Trophoblast cell (in vitro differentiated cells and primary cell): ENCODE data around the gene CLEC3B.

Source experiments
- DNase-seq, 2 donors: peaks; one replicate each; pipeline ENCODE4 v3.0.0-alpha.2; 2016
- H2AFZ ChIP-seq: 2 replicates; pipeline ENCODE4 v1.6.1; 2013; ENCODE audit warnings: low read length, moderate library complexity, mild to moderate bottlenecking; ENCODE audit not compliant: insufficient read depth, poor library complexity
- H2AK5ac ChIP-seq: 2 replicates; pipeline ENCODE4 v1.6.1; 2013; ENCODE audit warnings: mild to moderate bottlenecking, low read length
- H2BK120ac ChIP-seq: 2 replicates; pipeline ENCODE4 v1.6.1; 2013; ENCODE audit warnings: low read length, mild to moderate bottlenecking, moderate library complexity; ENCODE audit not compliant: insufficient read depth, poor library complexity
- H2BK12ac ChIP-seq: 2 replicates; pipeline ENCODE4 v1.6.1; 2013; ENCODE audit warnings: mild to moderate bottlenecking, low read length, moderate library complexity
- H2BK5ac ChIP-seq: 2 replicates; pipeline ENCODE4 v1.6.1; 2013; ENCODE audit warnings: low read length, low read depth, moderate library complexity, mild to moderate bottlenecking; ENCODE audit not compliant: poor library complexity
- H3K14ac ChIP-seq: 2 replicates; pipeline ENCODE4 v1.6.1; 2013; ENCODE audit warnings: mild to moderate bottlenecking, low read length
- H3K18ac ChIP-seq: 2 replicates; pipeline ENCODE4 v1.6.1; 2013; ENCODE audit warnings: mild to moderate bottlenecking, low read length
- H3K23ac ChIP-seq: 2 replicates; pipeline ENCODE4 v1.6.1; 2013; ENCODE audit warnings: low read length
- H3K27ac ChIP-seq: 2 replicates; pipeline ENCODE4 v1.5.1; 2013; ENCODE audit warnings: low read depth, mild to moderate bottlenecking, inconsistent platforms, low read length, moderate library complexity
- H3K27me3 ChIP-seq: 2 replicates; pipeline ENCODE4 v1.6.1; 2013; ENCODE audit warnings: inconsistent platforms, mild to moderate bottlenecking, low read length, moderate library complexity; ENCODE audit not compliant: insufficient read depth
- H3K36me3 ChIP-seq, 2 experiments: 1 replicate in 1 of 2; 2 replicates in 1 of 2; pipeline ENCODE4 v1.6.1; 2013; ENCODE audit warnings: low read length in 2 of 2, mild to moderate bottlenecking in 2 of 2, moderate library complexity in 1 of 2; ENCODE audit not compliant: insufficient read depth in 2 of 2, control insufficient read depth in 1 of 2
- H3K4ac ChIP-seq: 2 replicates; pipeline ENCODE4 v1.6.1; 2013; ENCODE audit warnings: low read depth, mild to moderate bottlenecking, low read length, moderate library complexity
- H3K4me1 ChIP-seq, 2 experiments: 1 replicate in 1 of 2; 2 replicates in 1 of 2; pipeline ENCODE4 v1.6.1; 2013; ENCODE audit warnings: low read length in 2 of 2, mild to moderate bottlenecking in 2 of 2, moderate library complexity in 1 of 2; ENCODE audit not compliant: insufficient read depth in 2 of 2, control insufficient read depth in 1 of 2
- H3K4me2 ChIP-seq: 2 replicates; pipeline ENCODE4 v1.6.1; 2013; ENCODE audit warnings: inconsistent platforms, mild to moderate bottlenecking, low read length, moderate library complexity
- H3K4me3 ChIP-seq: 2 replicates; pipeline ENCODE4 v1.5.1; 2013; ENCODE audit warnings: mild to moderate bottlenecking, low read depth, low read length, inconsistent platforms
- H3K79me1 ChIP-seq: one replicate; pipeline ENCODE4 v1.6.1; 2013; ENCODE audit warnings: low read length
- H3K79me2 ChIP-seq: 2 replicates; pipeline ENCODE4 v1.6.1; 2013; ENCODE audit warnings: low read length, mild to moderate bottlenecking; ENCODE audit not compliant: control insufficient read depth, insufficient read depth, poor library complexity
- H3K9ac ChIP-seq: 2 replicates; pipeline ENCODE4 v1.6.1; 2013; ENCODE audit warnings: mild to moderate bottlenecking, low read length
- H3K9me3 ChIP-seq: 2 replicates; pipeline ENCODE4 v1.6.1; 2013; ENCODE audit warnings: low read depth, mild to moderate bottlenecking, control low read depth, inconsistent platforms, low read length; ENCODE audit not compliant: insufficient read depth
- H4K12ac ChIP-seq: 2 replicates; pipeline ENCODE4 v1.6.1; 2013; ENCODE audit warnings: low read depth, mild to moderate bottlenecking, low read length, moderate library complexity
- H4K8ac ChIP-seq: 2 replicates; pipeline ENCODE4 v1.6.1; 2013; ENCODE audit warnings: low read depth, mild to moderate bottlenecking, low read length, moderate library complexity
- H4K91ac ChIP-seq: one replicate; pipeline ENCODE4 v1.6.1; 2013; ENCODE audit warnings: low read depth, mild to moderate bottlenecking, low read length, moderate library complexity
- whole genome bisulfite sequencing: extraction: QIAGEN DNeasy Blood & Tissue Kit; methylation state at CpG from one replicate; pipeline ENCODE4 v1.1.7; 2013; ENCODE audit warnings: missing lambda C conversion rate; ENCODE audit not compliant: insufficient read length, insufficient coverage; ENCODE audit errors: extremely low coverage; 5-methylcytosine and 5-hydroxymethylcytosine counted together

The CLEC3B gene

DNA sequence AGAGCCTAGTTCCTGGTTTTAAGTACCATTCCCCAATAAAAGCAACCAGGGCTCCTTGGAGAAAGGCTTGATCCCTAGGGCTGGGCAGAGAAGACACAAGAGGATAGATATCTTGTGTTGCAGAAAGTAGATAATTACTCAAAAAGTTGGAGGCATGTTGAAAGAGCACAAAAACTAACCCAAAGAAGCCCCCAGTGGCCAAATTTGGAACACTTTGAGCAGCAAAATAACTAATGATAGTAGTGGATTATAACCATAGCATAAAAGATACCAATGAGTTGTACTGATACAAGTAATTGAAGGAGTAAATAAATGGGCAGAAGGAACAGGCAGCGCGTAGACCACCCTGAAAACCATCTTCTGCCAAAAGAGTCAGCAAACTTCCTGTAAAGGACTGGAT, 38.0 kb upstream of the CLEC3B start:
- no peak overlapping the region for H2BK120ac ChIP-seq
- no peak overlapping the region for H3K4me2 ChIP-seq
- H4K91ac ChIP-seq, result no peak overlapping the region
- H3K4me1 ChIP-seq, result peaks cover under 1 to 7% of the 10 kb centered on the region in 2 experiments
- no peaks in the 10 kb centered on the region for H3K79me1 ChIP-seq
- H2AFZ ChIP-seq, result no peak overlapping the region
- H3K23ac ChIP-seq, result no peak overlapping the region
- H3K27me3 ChIP-seq, result no peaks in the 10 kb centered on the region
- H3K4me3 ChIP-seq, result no peak overlapping the region
- no peaks in the 10 kb centered on the region for H3K79me2 ChIP-seq
- H4K12ac ChIP-seq, result no peak overlapping the region
- peak in 1 of 2 donors; percentile 38 for DNase-seq
- H3K4ac ChIP-seq, result no peak overlapping the region
- peaks cover 8 to 17% of the 10 kb centered on the region in 2 experiments for H3K36me3 ChIP-seq
- no peak overlapping the region for H3K14ac ChIP-seq
- H2BK5ac ChIP-seq, result no peak overlapping the region
- no peaks in the 10 kb centered on the region for H3K9me3 ChIP-seq
- H2AK5ac ChIP-seq, result no peak overlapping the region
- no peak overlapping the region for H4K8ac ChIP-seq
- H3K9ac ChIP-seq, result no peak overlapping the region
- H3K18ac ChIP-seq, result no peak overlapping the region
- no CpG with 5 or more reads among the region's 2 CpGs for WGBS
- H2BK12ac ChIP-seq, result no peak overlapping the region
- no peak overlapping the region for H3K27ac ChIP-seq

DNA sequence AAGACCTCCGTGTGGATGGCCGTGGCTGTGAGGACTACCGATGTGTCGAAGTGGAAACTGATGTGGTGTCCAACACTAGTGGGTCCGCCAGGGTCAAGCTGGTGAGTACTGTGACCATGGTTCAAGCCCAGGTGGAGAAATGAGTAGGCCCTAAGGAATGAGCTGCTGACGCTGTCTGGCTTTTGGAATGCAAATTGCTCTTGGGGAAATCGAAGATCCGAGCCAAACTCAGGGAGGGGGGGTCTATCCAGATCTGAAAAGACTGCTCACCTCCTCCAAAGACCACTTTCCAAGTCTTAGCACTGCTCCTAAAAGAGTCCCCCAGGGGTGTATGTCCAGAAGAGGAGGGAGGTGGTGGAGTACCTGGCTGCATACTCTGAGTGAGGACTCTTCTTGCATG, 37.0 kb upstream of the CLEC3B start:
- Histone ChIP-seq H2AK5ac (no peak overlapping the region), H2BK5ac (no peak overlapping the region), H3K23ac (no peak overlapping the region), H3K79me2 (no peaks in the 10 kb centered on the region), H3K79me1 (no peaks in the 10 kb centered on the region), H3K9me3 (no peaks in the 10 kb centered on the region), H4K12ac (no peak overlapping the region), H3K36me3 (peaks cover 8 to 17% of the 10 kb centered on the region in 2 experiments), H3K27me3 (no peaks in the 10 kb centered on the region), H3K18ac (no peak overlapping the region), H3K4me3 (no peak overlapping the region), H2BK120ac (no peak overlapping the region), H2AFZ (no peak overlapping the region), H4K91ac (no peak overlapping the region), H4K8ac (no peak overlapping the region), H3K9ac (no peak overlapping the region), H3K4ac (no peak overlapping the region), H3K14ac (no peak overlapping the region), H3K27ac (no peak overlapping the region), H3K4me2 (no peak overlapping the region), H2BK12ac (no peak overlapping the region), H3K4me1 (peaks cover 4 to 11% of the 10 kb centered on the region in 2 experiments)
- DNase-seq, result peak in 1 of 2 donors; percentile 46
- no CpG with 5 or more reads among the region's 8 CpGs for WGBS

GRCh38 chr3:44989636-44990373, 36.3 kb upstream of the CLEC3B start:
- no peak overlapping the region for H3K14ac ChIP-seq

GRCh38 chr3:44991326-44991725, 34.8 kb upstream of the CLEC3B start:
- Histone ChIP-seq H2AFZ (no peak overlapping the region), H4K12ac (no peak overlapping the region), H2BK12ac (no peak overlapping the region), H3K79me1 (no peaks in the 10 kb centered on the region), H3K36me3 (peaks cover 9 to 20% of the 10 kb centered on the region in 2 experiments), H2BK120ac (no peak overlapping the region), H3K4me2 (no peak overlapping the region), H4K91ac (no peak overlapping the region), H3K27ac (no peak overlapping the region), H3K4ac (no peak overlapping the region), H4K8ac (no peak overlapping the region), H3K9ac (no peak overlapping the region), H3K27me3 (no peaks in the 10 kb centered on the region), H2AK5ac (no peak overlapping the region), H3K18ac (no peak overlapping the region), H3K4me1 (peaks cover 6 to 11% of the 10 kb centered on the region in 2 experiments), H3K79me2 (no peaks in the 10 kb centered on the region), H3K23ac (no peak overlapping the region), H3K14ac (no peak overlapping the region), H2BK5ac (no peak overlapping the region), H3K9me3 (no peaks in the 10 kb centered on the region), H3K4me3 (no peak overlapping the region)
- WGBS, result no CpG with 5 or more reads among the region's 1 CpG
- DNase-seq, result no peak

More at GRCh38 chr3:44989636-44990373, 36.3 kb upstream of the CLEC3B start:
- Histone ChIP-seq H3K79me1 (no peaks in the 10 kb centered on the region), H2AFZ (no peak overlapping the region), H4K91ac (no peak overlapping the region), H2BK120ac (no peak overlapping the region), H3K36me3 (peaks cover 8 to 17% of the 10 kb centered on the region in 2 experiments), H3K4me3 (no peak overlapping the region), H4K12ac (no peak overlapping the region), H3K4ac (no peak overlapping the region), H3K4me2 (no peak overlapping the region), H3K18ac (no peak overlapping the region), H4K8ac (no peak overlapping the region), H2BK12ac (no peak overlapping the region), H3K23ac (no peak overlapping the region), H3K9ac (no peak overlapping the region), H3K4me1 (peaks cover 6 to 11% of the 10 kb centered on the region in 2 experiments), H3K79me2 (no peaks in the 10 kb centered on the region), H2BK5ac (no peak overlapping the region), H2AK5ac (no peak overlapping the region), H3K27ac (no peak overlapping the region), H3K9me3 (no peaks in the 10 kb centered on the region), H3K27me3 (no peaks in the 10 kb centered on the region)
- DNase-seq, result no peak
- WGBS, result no CpG with 5 or more reads among the region's 1 CpG
